Measurements from ENCODE around the gene SPEN. TPM values are rescaled to one million over a fixed set of nuclear protein-coding genes. Genes with fewer than 3 reads are reported as not detected.

The SPEN gene
- total and polyA plus RNA-seq, 2 experiments from 2014 or later: 24.3 to 25.9 TPM

GRCh38 chr1:15954316-15954715 is 106.8 kb downstream of the SPEN start:
- peaks cover 6% of the 10 kb centered on the region for H4K20me1 ChIP-seq (ENCODE audit: insufficient read depth, poor library complexity, severe bottlenecking)
- H3K4me2 ChIP-seq: no peak overlapping the region
- no peaks in the 10 kb centered on the region for H3K27me3 ChIP-seq
- H3K79me2 ChIP-seq: peaks cover 72% of the 10 kb centered on the region
- H3K9me2 ChIP-seq (replicated peaks; ENCODE audit: insufficient read depth): no peaks in the 10 kb centered on the region
- no peaks in the 10 kb centered on the region for H3K36me3 ChIP-seq (replicated peaks; ENCODE audit: insufficient read depth, low read depth)
- H3K4me1 ChIP-seq (ENCODE audit: insufficient read depth): peaks cover 27% of the 10 kb centered on the region
- H3K27ac ChIP-seq: no peak overlapping the region
- H3K9me3 ChIP-seq (ENCODE audit: low read depth): no peaks in the 10 kb centered on the region
- H2AFZ ChIP-seq: no peak overlapping the region
- TF ChIP-seq EZH2phosphoT487 (IDR thresholded peaks at IDR 0.05; ENCODE audit: low read depth, severe bottlenecking, unreplicated experiment) (no peak), CTCF (IDR thresholded peaks at IDR 0.05; ENCODE audit: poor library complexity) (no peak), EZH2 (IDR thresholded peaks at IDR 0.05; ENCODE audit: borderline replicate concordance) (no peak)
- 93% methylated on average over 3 of the region's 3 CpGs for WGBS (ENCODE audit: low lambda C conversion rate, missing lambda C conversion rate)
- no peak overlapping the region for H3K4me3 ChIP-seq
- DNase-seq (ENCODE audit: low spot score): no peak

DNA sequence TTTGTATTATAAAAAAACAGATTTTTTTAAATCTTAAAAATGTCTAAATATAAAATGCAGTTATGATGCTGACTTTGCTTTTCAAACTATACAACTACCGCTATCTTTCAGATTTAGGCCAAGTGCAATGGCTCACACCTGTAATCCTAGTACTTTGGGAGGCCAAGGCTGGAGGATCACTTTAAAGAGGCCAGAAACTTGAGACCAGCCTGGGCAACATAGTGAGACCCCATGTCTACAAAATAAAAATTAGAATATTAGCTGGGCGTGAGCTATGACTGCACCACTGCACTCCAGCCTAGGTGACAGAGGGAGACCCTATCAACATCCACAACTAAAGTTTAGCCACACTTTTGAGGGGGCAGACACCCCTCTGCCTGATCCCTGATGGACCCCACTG is 108.0 kb downstream of the SPEN start:
- Histone ChIP-seq H3K79me2 (peaks cover 73% of the 10 kb centered on the region), H3K27ac (no peak overlapping the region), H3K9me2 (replicated peaks; ENCODE audit: insufficient read depth) (no peaks in the 10 kb centered on the region), H3K27me3 (no peaks in the 10 kb centered on the region), H4K20me1 (ENCODE audit: insufficient read depth, poor library complexity, severe bottlenecking) (peaks cover 6% of the 10 kb centered on the region), H3K4me3 (no peak overlapping the region), H3K4me1 (ENCODE audit: insufficient read depth) (peaks cover 16% of the 10 kb centered on the region), H3K4me2 (no peak overlapping the region), H3K36me3 (replicated peaks; ENCODE audit: insufficient read depth, low read depth) (no peaks in the 10 kb centered on the region), H3K9me3 (ENCODE audit: low read depth) (no peaks in the 10 kb centered on the region), H2AFZ (no peak overlapping the region)
- DNase-seq (ENCODE audit: low spot score): no peak
- WGBS (ENCODE audit: low lambda C conversion rate, missing lambda C conversion rate): 98% methylated on average over 2 of the region's 2 CpGs
- TF ChIP-seq EZH2phosphoT487 (IDR thresholded peaks at IDR 0.05; ENCODE audit: low read depth, severe bottlenecking, unreplicated experiment) (no peak), EZH2 (IDR thresholded peaks at IDR 0.05; ENCODE audit: borderline replicate concordance) (no peak), CTCF (IDR thresholded peaks at IDR 0.05; ENCODE audit: poor library complexity) (no peak)

GRCh38 chr1:15956150-15956549 is 108.6 kb downstream of the SPEN start:
- no peak for DNase-seq (ENCODE audit: low spot score)
- H3K27ac ChIP-seq: no peak overlapping the region

More at GRCh38 chr1:15956150-15956549, 108.6 kb downstream of the SPEN start:
- Histone ChIP-seq H3K4me2 (no peak overlapping the region), H3K9me2 (replicated peaks; ENCODE audit: insufficient read depth) (no peaks in the 10 kb centered on the region), H2AFZ (no peak overlapping the region), H4K20me1 (ENCODE audit: insufficient read depth, poor library complexity, severe bottlenecking) (peaks cover 6% of the 10 kb centered on the region), H3K27me3 (no peaks in the 10 kb centered on the region), H3K79me2 (peaks cover 78% of the 10 kb centered on the region), H3K4me3 (no peak overlapping the region), H3K9me3 (ENCODE audit: low read depth) (no peaks in the 10 kb centered on the region), H3K4me1 (ENCODE audit: insufficient read depth) (peaks cover 11% of the 10 kb centered on the region), H3K36me3 (replicated peaks; ENCODE audit: insufficient read depth, low read depth) (no peaks in the 10 kb centered on the region)
- TF ChIP-seq EZH2phosphoT487 (IDR thresholded peaks at IDR 0.05; ENCODE audit: low read depth, severe bottlenecking, unreplicated experiment) (no peak), CTCF (IDR thresholded peaks at IDR 0.05; ENCODE audit: poor library complexity) (no peak), EZH2 (IDR thresholded peaks at IDR 0.05; ENCODE audit: borderline replicate concordance) (no peak)
